Measurements from ENCODE around the gene CTIF.

Gene CTIF

DNA sequence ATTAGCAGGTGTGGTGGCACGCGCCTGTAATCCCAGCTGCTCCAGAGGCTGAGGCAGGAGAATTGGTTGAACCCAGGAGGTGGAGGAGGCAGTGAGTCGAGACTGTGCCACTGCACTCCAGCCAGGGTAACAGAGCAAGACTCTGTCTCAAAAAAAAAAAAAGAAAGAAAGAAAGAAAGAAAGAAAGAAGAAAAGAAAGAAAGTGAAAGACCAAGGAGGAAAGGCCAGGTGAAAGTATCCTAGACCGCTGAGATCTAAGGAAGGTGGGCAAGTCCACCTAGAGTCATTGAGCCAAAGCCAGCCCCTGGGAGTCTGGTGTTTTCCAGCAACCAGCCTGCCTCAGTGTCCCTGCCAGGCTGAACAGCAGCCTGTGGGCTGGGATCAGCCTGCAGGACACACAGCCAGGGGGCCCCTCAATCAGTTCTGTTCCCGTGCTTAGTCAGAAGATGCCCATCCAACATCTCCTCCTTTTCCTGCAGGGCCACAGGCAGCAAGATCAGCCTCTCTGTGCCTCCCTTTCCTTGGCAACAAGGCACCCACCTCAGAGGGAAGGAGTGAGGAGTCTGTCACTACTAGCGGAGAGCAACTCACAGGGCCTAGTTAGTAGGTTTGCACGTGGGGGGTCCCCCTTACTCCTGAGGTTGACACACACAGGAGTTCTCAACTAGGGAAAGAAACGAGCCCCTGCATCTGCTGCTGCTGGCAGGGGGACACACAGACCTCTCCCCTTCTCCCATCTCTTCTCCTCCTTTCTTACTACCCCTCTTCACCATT lies 347.9 kb downstream of the CTIF start:
- no peak for DNase-seq (ENCODE audit: low read depth)

- DNase-seq (ENCODE audit: low read depth): no peak
Measured at GRCh38 chr18:48887294-48887904, 348.6 kb downstream of the CTIF start.

DNA sequence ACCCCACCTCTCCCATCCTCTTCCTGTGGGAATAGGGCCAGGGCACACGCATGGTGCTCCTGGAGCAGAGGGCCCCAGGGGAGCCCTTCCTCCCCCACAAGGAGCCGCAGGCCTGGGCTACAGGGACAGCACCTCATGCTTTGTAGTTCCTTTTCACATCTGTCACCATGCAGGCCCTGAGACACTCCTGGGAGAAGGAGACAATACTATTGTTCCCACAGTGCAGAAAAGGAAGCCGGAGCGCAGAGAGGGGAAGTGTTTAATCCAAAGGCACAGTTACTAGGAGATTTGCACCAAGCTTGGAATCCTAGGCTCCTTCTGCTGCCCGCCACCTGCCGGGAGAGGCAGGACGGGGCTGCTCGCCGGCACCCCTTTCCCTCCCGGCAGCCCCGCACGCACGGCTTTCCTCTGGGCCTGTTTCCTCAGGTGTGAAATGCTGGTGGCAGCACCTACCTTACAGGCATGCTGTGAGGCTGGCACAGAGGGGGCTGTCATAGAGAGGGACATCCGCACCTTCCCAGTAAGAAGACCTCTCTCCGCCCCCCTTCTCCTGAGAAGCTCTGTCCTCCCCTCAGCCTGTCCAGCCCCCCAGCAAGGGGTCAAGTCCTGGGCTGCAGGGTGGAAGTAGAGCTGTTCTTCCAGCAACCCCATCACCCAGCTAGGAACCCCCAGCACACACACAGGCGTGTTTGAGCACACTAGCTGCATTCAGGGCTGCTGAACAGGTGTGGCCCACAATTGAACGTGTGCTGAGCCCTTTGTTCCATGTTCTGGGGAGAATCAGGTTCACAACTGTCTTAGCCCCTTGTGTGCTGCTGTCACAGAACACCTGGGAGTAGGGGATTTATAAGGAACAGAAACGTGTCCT lies 349.3 kb downstream of the CTIF start:
- no peak for DNase-seq (ENCODE audit: low read depth)

DNA sequence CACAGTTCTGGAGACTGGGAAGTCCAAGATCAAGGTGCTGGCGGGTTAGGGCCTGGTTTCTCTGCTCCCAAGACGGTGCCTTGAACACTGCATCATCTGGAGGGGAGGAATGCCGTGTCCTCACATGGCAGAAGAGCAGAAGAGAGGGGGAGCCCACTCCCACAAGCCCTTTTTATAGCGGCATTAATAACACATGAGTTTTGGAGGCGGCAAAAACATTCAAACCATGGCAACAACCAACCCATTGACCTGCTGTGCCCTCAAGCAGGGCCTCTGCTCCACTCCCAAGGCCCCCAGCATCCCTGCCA lies 349.9 kb downstream of the CTIF start:
- no peak for DNase-seq (ENCODE audit: low read depth)

- no peak for DNase-seq (ENCODE audit: low read depth)
Measured at GRCh38 chr18:48889115-48889941, 350.5 kb downstream of the CTIF start.

GRCh38 chr18:48889981-48890762 lies 351.3 kb downstream of the CTIF start:
- no peak for DNase-seq (ENCODE audit: low read depth)

- DNase-seq (ENCODE audit: low read depth): no peak
Measured at GRCh38 chr18:48891721-48892120, 352.9 kb downstream of the CTIF start.

DNA sequence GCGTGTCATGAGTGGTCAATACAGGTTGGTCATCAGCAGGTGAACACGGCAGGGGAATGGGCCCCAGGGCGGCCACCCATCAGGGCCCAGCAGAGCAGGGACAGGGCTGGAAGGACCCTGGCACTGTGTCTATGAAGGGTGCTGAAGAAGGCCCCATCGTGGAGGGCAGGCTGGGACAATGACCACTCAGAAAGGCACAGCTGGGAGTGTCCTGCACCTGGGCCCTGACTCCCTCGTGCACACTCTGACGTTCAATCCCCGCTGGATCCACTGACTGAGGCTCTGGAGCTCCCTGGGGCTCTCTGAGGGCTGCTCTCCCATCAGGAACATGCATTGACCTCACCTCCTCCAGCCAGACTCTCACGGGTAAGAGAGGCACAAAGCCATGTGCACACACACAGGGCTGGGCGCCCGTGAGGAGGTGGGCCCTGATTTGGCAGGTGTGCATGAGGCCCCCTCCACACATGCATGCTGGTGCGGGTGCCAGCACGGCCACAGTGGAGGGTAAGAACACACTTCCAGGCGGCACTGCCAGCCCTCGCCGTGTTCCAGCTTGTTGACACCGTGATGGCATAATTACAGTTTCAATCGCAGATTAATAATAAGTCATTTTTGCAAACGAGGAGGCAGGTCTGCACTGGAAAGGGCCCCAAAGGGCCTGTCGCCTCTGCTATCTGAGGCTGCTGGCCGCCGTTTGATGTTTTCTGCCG lies 353.5 kb downstream of the CTIF start:
- DNase-seq (ENCODE audit: low read depth): no peak

- no peak for DNase-seq (ENCODE audit: low read depth)
Measured at GRCh38 chr18:48893061-48893607, 354.3 kb downstream of the CTIF start.

DNA sequence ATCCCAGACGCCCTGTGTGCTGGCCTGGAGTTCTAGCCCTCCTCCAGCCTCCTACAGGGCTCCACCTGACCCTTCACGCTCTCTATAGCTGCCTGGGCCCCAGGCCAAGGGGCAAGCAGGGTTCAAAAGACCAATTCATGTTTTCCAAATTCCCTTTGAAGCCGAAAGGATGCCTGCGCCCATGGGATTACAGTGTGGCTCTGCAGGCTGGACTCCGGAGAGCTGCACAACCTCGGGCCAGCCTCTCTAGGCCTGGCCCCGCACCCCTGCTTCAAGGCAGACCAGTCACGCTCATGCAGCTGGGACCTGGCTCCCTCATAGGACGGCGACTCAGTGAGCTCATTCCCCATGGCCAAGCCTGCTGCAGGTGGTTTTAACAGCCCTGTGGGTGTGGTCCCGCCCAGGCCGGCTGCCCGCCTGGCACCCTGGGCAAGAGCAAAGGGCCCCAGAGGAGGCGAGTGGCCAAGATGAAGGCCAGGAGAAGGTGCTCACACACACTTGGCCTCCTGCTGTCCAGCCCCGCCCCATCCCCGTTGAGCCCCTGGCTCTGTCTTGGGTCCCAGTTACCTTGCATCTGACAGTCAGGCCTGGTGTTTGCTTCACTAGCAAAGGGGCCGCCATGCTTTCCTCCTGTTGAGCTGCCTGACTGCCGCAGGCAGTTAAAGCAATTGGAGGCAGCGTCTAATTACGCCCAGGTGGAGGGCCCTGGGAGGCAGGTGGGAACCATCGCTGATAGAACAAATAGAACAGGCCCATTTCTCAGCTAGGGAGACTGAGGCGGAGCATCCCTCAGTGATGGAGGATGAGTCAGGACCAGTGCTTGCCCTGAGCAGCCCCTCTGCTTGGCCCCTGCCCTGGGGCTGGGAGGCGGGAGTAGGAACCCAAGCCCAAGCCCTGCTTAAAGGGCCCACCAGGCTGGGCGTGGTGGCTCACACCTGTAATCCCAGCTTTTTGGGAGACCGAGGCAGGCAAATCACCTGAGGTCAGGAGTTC lies 355.1 kb downstream of the CTIF start:
- DNase-seq (ENCODE audit: low read depth): no peak

DNA sequence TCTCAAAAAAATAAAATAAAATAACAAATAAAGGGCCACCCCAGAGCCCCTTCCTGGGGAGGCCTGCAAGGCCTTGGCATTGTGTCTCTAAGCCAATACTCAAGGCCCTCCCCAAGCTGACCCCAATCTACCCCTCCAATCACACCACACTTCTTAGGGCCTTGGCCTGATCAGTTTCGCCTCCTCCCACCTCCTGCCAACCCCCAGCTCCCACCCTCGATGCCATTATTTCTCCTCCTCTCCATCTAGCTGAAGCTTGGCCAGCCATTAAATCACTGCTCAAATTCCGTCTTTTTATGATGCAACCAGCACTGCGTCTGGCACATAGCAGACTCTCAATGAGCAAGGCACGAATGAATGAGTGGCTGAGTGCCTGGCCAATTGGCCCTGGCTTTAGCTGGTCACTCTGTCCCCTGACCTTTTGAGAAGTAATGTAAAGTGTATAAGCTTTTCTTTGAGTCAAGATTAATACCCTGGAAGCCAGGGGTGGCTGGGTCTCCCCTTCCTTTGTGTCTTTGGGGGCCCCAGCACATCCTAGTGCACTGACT lies 356.0 kb downstream of the CTIF start:
- no peak for DNase-seq (ENCODE audit: low read depth)

- no peak for DNase-seq (ENCODE audit: low read depth)
Measured at GRCh38 chr18:48896326-48896874, 357.6 kb downstream of the CTIF start.

DNA sequence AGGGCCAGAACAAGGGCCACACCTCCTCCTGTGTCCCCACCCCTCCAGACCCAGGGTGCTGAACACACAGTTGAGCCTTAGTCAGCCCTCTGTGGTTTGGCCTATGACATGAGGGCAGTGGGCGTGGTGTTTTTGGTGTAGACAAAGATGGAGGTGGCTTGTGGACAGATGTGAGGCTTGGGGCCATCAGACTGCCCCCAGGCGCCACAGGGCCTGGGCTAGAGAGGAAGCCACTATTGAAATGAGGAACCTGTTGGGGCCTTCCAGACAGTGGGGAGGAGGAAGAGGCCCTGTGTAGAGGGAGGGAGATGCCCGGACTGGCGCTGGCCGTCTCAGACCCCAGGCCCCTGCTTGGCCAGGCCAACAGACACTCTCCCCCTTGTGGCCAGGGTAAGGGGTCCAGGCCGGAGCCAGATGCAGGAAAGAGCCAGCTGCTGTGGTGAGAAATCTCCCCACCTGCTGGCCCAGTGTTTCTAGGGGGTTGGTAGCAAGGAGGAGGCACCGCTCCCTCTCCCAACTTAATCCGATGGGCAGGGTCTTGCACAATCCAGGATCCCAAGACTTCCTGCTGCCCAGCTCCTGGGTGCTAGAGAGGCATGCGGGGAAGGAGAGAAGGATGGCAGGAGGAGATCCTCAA lies 358.2 kb downstream of the CTIF start:
- DNase-seq (ENCODE audit: low read depth): peak; percentile 3

- no peak for DNase-seq (ENCODE audit: low read depth)
Measured at GRCh38 chr18:48897531-48897930, 358.7 kb downstream of the CTIF start.

- DNase-seq (ENCODE audit: low read depth): no peak
Measured at GRCh38 chr18:48898521-48898920, 359.7 kb downstream of the CTIF start.

DNA sequence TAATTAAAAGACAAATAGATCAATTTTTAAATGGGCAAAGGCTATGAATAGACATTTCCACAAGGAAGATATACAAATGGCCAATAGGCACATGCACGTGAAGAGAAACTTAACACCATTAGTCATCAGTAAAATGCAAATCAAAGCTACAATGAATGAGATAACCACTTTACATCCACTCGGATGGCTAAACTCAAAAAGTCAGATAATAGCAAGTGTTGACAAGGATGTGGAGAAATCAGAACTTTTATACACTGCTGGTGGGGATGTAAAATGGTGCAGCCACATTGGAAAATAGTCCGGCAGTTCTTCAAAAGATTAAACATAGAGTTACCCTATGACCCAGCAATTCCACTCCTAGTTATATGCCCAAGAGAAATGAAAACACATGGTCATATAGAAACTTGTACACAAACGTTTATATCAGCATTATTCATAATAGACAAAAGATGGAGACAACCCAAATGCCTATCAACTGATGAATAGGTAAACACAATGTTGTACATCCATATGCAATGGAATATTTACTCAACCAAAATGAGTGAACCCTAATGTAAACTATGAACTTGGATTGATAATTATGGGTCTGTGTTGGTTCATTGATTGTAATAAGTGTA lies 360.8 kb downstream of the CTIF start:
- DNase-seq (ENCODE audit: low read depth): no peak

GRCh38 chr18:48900469-48900868 lies 361.6 kb downstream of the CTIF start:
- DNase-seq (ENCODE audit: low read depth): no peak

Data from stimulated activated CD8-positive, alpha-beta memory T cell treated with anti-CD3 and anti-CD28 coated beads, Interleukin-12 subunit alpha, Interleukin-12 subunit beta, amount 100 ng/mL, for 4 hours (primary cell).